Karpas-422 (cell line): ENCODE data around the gene SLC25A28. TPM values are rescaled to one million over a fixed set of nuclear protein-coding genes. Genes with fewer than 3 reads are reported as not detected.

Experiments used
- DNase-seq: peaks from one replicate; pipeline ENCODE4 v3.0.0-alpha.2; 2015
- H2AFZ ChIP-seq: fragments of 200-600 bp; sonication (generic); 2 replicates; pipeline ENCODE4 v1.6.1; 2014; ENCODE audit warnings: antibody characterized with exemption, low read length, mixed read lengths
- H3K27ac ChIP-seq: fragments of 200-600 bp; sonication (generic); 2 replicates; pipeline ENCODE4 v1.5.1; 2014; ENCODE audit warnings: mild to moderate bottlenecking, low read length, moderate library complexity
- H3K27me3 ChIP-seq: fragments of 200-600 bp; sonication (generic); 2 replicates; pipeline ENCODE4 v1.6.1; 2014; ENCODE audit warnings: low read length, mixed read lengths
- H3K36me3 ChIP-seq: fragments of 200-600 bp; sonication (generic); 2 replicates; pipeline ENCODE4 v1.6.1; 2014; ENCODE audit warnings: low read length, mixed read lengths; ENCODE audit not compliant: insufficient read depth
- H3K4me1 ChIP-seq: fragments of 200-600 bp; sonication (generic); 2 replicates; pipeline ENCODE4 v1.6.1; 2014; ENCODE audit warnings: mild to moderate bottlenecking, low read length, mixed read lengths
- H3K4me2 ChIP-seq: fragments of 200-600 bp; sonication (generic); 2 replicates; pipeline ENCODE4 v1.6.1; 2014; ENCODE audit warnings: low read length, low read depth, mild to moderate bottlenecking; ENCODE audit not compliant: poor library complexity, severe bottlenecking
- H3K4me3 ChIP-seq: fragments of 200-600 bp; sonication (generic); 2 replicates; pipeline ENCODE4 v1.5.1; 2014; ENCODE audit warnings: mild to moderate bottlenecking, antibody characterized with exemption, low read length, mixed read lengths
- H3K79me2 ChIP-seq: fragments of 200-600 bp; sonication (generic); 2 replicates; pipeline ENCODE4 v1.6.1; 2014; ENCODE audit warnings: mild to moderate bottlenecking, low read length, mixed read lengths
- H3K9ac ChIP-seq: fragments of 200-600 bp; sonication (generic); 2 replicates; pipeline ENCODE4 v1.6.0; 2014; ENCODE audit warnings: low read length
- H3K9me2 ChIP-seq: fragments of 200-600 bp; sonication (generic), shearing (Covaris generic); replicated peaks from 2 replicates; pipeline ENCODE4 v1.6.0; 2014; ENCODE audit warnings: mild to moderate bottlenecking, low read length, moderate library complexity; ENCODE audit not compliant: insufficient read depth
- H3K9me3 ChIP-seq: fragments of 300-700, 200-600 bp; sonication (generic); 2 replicates; pipeline ENCODE4 v1.6.1; 2014; ENCODE audit warnings: low read length, mixed read lengths
- H4K20me1 ChIP-seq: fragments of 200-600 bp; sonication (generic); 2 replicates; pipeline ENCODE4 v1.6.1; 2014; ENCODE audit warnings: mild to moderate bottlenecking, antibody characterized with exemption, low read length, low read depth; ENCODE audit not compliant: insufficient read depth
- total RNA-seq: library from RNA; depleted of rRNA; stranded (reverse); fragments of >200 nt; shearing (Covaris generic); gene quantifications from 2 replicates; pipeline ENCODE4 v1.2.3, GENCODE V29; 2014; ENCODE audit warnings: low replicate concordance

SLC25A28 gene
- total RNA-seq, 1 experiment from 2014 or later: 32.9 TPM

DNA sequence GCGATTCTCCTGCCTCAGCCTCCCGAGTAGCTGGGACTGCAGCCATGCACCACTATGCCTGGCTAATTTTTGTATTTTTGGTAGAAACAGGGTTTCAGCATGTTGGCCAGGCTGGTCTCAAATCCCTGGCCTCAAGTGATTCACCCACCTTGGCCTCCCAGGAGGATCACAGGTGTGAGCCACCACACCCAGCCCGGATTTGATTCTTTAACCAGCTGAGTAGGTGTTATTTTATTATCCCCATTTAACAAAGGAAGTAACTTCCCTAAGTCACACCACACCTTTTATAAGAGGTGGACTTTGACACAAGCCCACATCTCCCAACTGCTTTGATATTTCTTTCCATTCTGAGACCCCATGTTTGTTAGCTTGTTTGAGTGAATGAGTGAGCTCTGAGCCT lies 25.0 kb downstream of the SLC25A28 start:
- no peaks in the 10 kb centered on the region for H3K36me3 ChIP-seq
- H3K27me3 ChIP-seq: no peaks in the 10 kb centered on the region
- no peaks in the 10 kb centered on the region for H3K9me2 ChIP-seq
- H3K9me3 ChIP-seq: no peaks in the 10 kb centered on the region
- H4K20me1 ChIP-seq: no peaks in the 10 kb centered on the region
- no peaks in the 10 kb centered on the region for H3K79me2 ChIP-seq
- H3K4me1 ChIP-seq: no peaks in the 10 kb centered on the region
- H3K27ac ChIP-seq: no peak overlapping the region
- H2AFZ ChIP-seq: no peak overlapping the region
- H3K4me2 ChIP-seq: no peak overlapping the region
- H3K9ac ChIP-seq: no peak overlapping the region
- no peak for DNase-seq
- H3K4me3 ChIP-seq: no peak overlapping the region

DNA sequence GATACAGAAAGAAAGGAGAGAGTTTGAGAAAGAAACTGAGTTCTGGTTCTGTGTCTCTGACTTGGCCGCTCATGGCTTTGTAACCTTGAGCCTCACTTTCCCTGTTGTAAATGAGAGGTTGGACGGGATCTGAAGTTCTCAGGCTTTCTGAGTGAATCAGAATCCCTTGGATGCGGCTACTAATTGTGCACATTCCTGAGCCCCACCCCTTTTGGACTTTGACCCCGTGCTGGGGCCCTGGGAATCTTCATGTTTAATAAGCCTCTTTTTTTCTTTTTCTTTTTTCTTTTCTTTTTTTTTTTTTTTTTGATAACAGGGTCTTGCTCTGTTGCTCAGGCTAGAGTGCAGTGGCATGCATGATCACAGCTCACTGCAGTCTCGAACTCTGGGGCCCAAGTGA lies 26.9 kb downstream of the SLC25A28 start:
- Histone ChIP-seq H2AFZ (no peak overlapping the region), H3K27ac (no peak overlapping the region), H3K27me3 (no peaks in the 10 kb centered on the region), H3K4me3 (no peak overlapping the region), H3K79me2 (no peaks in the 10 kb centered on the region), H3K4me1 (no peaks in the 10 kb centered on the region), H3K9me3 (no peaks in the 10 kb centered on the region), H4K20me1 (no peaks in the 10 kb centered on the region), H3K9ac (no peak overlapping the region), H3K36me3 (no peaks in the 10 kb centered on the region), H3K9me2 (no peaks in the 10 kb centered on the region), H3K4me2 (no peak overlapping the region)
- no peak for DNase-seq

DNA sequence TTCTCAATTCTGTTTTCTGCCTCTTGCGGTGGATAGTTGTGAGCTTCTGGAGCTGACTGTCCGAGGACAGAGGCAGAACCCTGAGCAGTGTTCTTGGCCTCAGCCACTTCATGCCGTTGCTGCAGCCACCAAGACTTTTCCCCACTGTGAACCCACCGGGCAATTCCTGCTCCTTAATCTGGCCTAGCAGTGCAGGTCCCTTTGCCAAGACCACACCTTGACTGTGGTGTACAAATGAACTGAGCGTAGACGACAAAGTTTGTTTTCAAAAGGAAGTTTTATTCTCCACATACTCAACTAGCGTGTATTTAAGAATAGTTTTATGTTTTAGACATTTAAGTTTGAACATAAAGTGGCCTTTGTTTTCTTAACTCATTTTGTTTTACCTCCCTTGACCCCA lies 29.4 kb downstream of the SLC25A28 start:
- no peak for DNase-seq
- Histone ChIP-seq H3K9me2 (no peaks in the 10 kb centered on the region), H3K27ac (no peak overlapping the region), H3K4me3 (no peak overlapping the region), H3K4me2 (no peak overlapping the region), H3K9me3 (no peaks in the 10 kb centered on the region), H3K9ac (no peak overlapping the region), H4K20me1 (no peaks in the 10 kb centered on the region), H2AFZ (no peak overlapping the region), H3K36me3 (no peaks in the 10 kb centered on the region), H3K27me3 (no peaks in the 10 kb centered on the region), H3K79me2 (no peaks in the 10 kb centered on the region), H3K4me1 (no peaks in the 10 kb centered on the region)

DNA sequence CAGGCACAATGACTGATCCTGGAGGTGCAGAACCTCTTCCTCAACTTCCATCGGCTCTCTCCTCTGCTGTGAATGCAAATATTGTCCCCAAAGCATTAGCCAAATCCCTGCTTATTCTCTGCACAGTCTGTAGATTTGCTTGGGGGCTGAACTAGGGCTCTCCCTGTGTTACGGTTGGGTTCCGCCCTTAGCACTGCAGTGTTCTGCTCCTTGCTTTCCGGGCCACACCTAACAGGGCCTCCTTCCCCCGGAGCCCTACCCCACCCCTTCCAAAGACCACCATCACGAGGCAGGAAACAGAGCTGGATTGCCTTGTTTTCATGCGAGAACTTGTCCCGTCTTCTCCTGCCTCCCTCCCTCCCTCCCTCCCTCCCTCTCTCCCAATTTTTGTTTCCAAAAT lies 36.6 kb downstream of the SLC25A28 start:
- H3K79me2 ChIP-seq: no peaks in the 10 kb centered on the region
- H3K9ac ChIP-seq: no peak overlapping the region
- no peak overlapping the region for H3K4me2 ChIP-seq
- no peak overlapping the region for H3K27ac ChIP-seq
- no peaks in the 10 kb centered on the region for H3K9me3 ChIP-seq
- DNase-seq: no peak
- H2AFZ ChIP-seq: no peak overlapping the region
- H3K9me2 ChIP-seq: no peaks in the 10 kb centered on the region
- H4K20me1 ChIP-seq: no peaks in the 10 kb centered on the region
- no peaks in the 10 kb centered on the region for H3K36me3 ChIP-seq
- H3K4me1 ChIP-seq: no peaks in the 10 kb centered on the region
- H3K27me3 ChIP-seq: no peaks in the 10 kb centered on the region
- no peak overlapping the region for H3K4me3 ChIP-seq

DNA sequence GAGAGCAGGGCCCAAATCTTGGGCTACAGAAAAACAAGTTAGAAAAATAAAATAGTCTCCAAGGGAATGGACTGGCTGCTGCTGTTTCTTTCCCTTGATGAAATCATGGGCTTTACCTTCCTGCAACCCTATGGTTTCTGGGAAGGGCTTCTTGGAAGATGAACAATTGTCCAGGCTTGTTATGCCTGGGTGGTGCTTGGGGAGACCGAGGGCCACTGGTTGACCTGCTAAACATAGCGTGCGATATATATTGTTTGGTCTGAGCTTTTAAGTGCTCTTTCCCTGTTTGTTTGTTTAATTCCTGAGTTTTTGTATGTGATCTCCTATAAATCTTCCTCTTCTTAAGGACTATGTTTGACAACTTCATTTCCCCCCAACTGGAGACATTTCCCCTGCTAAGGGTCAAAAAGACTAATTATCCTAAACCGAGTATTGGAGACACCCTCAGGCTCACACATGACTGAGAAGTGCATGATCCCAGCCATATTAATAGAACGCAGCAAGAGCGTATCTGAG lies 37.9 kb downstream of the SLC25A28 start:
- Histone ChIP-seq H3K4me2 (no peak overlapping the region), H3K4me3 (no peak overlapping the region), H3K9me2 (no peaks in the 10 kb centered on the region), H3K9me3 (no peaks in the 10 kb centered on the region), H2AFZ (no peak overlapping the region), H4K20me1 (no peaks in the 10 kb centered on the region), H3K4me1 (no peaks in the 10 kb centered on the region), H3K9ac (no peak overlapping the region), H3K36me3 (no peaks in the 10 kb centered on the region), H3K79me2 (no peaks in the 10 kb centered on the region), H3K27ac (no peak overlapping the region), H3K27me3 (no peaks in the 10 kb centered on the region)
- no peak for DNase-seq

DNA sequence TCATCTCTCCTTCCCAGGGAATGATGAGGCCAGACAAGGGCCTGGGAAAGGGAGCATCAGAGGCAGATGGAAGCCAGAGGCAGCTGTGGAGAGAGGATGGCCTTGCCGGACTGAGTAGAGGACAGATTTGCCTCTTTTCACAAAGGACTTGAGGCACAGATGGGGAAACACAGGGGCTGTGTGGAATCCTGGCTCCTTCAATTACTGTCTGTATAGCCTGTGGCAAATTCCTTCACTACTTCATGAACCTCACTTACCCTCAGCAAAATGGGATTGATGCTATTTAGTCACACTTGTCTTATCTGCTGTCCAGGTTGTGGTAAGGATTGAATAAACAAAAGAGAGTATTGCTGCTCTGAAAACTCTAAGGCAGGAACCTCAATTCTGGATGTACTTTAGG lies 40.3 kb downstream of the SLC25A28 start:
- H3K4me1 ChIP-seq: peaks cover 3% of the 10 kb centered on the region; the same call in 1 of the 2 replicates
- no peak overlapping the region for H3K4me3 ChIP-seq
- no peaks in the 10 kb centered on the region for H3K9me3 ChIP-seq
- no peak overlapping the region for H2AFZ ChIP-seq
- H3K4me2 ChIP-seq: no peak overlapping the region
- DNase-seq: no peak
- no peaks in the 10 kb centered on the region for H3K27me3 ChIP-seq
- H3K79me2 ChIP-seq: no peaks in the 10 kb centered on the region
- no peaks in the 10 kb centered on the region for H4K20me1 ChIP-seq
- no peak overlapping the region for H3K27ac ChIP-seq
- no peak overlapping the region for H3K9ac ChIP-seq
- no peaks in the 10 kb centered on the region for H3K36me3 ChIP-seq
- H3K9me2 ChIP-seq: no peaks in the 10 kb centered on the region

DNA sequence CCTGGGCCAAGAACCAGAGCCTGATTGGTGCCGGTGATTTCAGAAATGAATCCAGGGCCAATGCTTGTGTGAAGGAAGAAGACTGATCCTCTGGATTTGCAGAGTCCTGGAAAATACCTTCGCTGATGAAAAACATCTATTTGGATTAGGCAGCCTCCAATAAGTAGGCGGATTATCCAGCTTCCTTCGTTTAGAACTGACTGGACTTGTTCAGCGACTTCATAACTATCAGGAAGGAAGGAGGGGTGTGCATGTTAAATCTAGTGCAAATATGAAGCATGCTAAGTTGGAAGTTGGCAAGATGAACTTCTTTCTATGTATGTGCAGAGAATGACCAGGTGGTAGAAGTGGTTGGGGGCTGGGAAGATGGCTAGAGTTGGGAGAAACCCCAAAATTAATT lies 46.4 kb downstream of the SLC25A28 start:
- Histone ChIP-seq H2AFZ (no peak overlapping the region), H3K4me3 (no peak overlapping the region), H3K9me2 (no peaks in the 10 kb centered on the region), H4K20me1 (no peaks in the 10 kb centered on the region), H3K27ac (no peak overlapping the region), H3K9ac (no peak overlapping the region), H3K79me2 (no peaks in the 10 kb centered on the region), H3K9me3 (no peaks in the 10 kb centered on the region), H3K4me2 (no peak overlapping the region), H3K36me3 (no peaks in the 10 kb centered on the region), H3K4me1 (peaks cover 3% of the 10 kb centered on the region; the same call in 1 of the 2 replicates), H3K27me3 (no peaks in the 10 kb centered on the region)
- DNase-seq: no peak

DNA sequence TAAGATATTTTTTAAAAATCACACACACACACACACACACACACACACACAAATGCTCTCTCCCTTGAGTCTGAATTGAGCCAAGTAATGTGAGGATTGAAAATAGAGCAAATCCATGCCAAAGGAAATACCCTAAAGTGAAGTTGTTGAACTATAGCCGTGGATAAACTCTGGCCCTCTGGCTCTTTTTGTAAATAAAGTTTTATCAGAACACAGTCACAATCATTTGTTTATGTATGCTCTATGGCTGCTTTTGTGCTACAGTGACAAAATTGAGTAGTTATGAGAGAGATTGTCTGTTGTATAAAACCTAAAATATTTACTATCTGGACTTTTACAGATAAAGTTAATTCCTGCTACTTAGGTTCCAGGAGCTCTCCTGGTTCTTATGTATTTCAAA lies 48.4 kb downstream of the SLC25A28 start:
- H3K9me3 ChIP-seq: no peaks in the 10 kb centered on the region

DNA sequence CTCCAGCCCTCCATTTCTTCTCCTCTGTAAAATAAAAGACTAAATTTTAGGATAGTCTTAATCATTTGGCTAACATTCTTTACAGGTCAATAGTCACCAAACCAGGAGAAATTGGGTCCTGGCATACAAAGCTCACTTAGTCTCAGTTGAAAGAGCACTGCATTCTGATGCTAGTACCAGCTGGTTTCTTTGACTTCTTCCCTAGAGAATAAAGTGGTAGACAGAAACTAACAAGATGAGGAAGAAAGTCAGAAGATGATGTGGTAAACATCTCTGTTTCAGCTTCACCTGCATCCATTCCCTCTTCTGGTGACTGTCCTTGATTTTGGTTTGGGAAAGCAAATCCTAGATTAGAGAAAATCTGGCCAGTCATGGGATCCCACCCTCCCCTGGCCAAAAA lies 50.3 kb downstream of the SLC25A28 start:
- no peak overlapping the region for H3K9ac ChIP-seq
- H3K36me3 ChIP-seq: no peaks in the 10 kb centered on the region
- no peak overlapping the region for H3K4me3 ChIP-seq
- DNase-seq: no peak
- H3K4me2 ChIP-seq: no peak overlapping the region
- H3K79me2 ChIP-seq: no peaks in the 10 kb centered on the region
- H2AFZ ChIP-seq: no peak overlapping the region
- H3K9me3 ChIP-seq: no peaks in the 10 kb centered on the region
- no peaks in the 10 kb centered on the region for H3K27me3 ChIP-seq
- no peaks in the 10 kb centered on the region for H3K4me1 ChIP-seq
- no peak overlapping the region for H3K27ac ChIP-seq
- H3K9me2 ChIP-seq: no peaks in the 10 kb centered on the region
- H4K20me1 ChIP-seq: no peaks in the 10 kb centered on the region

More for the DNA sequence above, 48.4 kb downstream of the SLC25A28 start:
- Histone ChIP-seq H2AFZ (no peak overlapping the region), H3K4me2 (no peak overlapping the region), H4K20me1 (no peaks in the 10 kb centered on the region), H3K9ac (no peak overlapping the region), H3K27ac (no peak overlapping the region), H3K27me3 (no peaks in the 10 kb centered on the region), H3K4me3 (no peak overlapping the region), H3K79me2 (no peaks in the 10 kb centered on the region), H3K4me1 (peaks cover 1% of the 10 kb centered on the region; the same call in 1 of the 2 replicates), H3K9me2 (no peaks in the 10 kb centered on the region), H3K36me3 (no peaks in the 10 kb centered on the region)
- no peak for DNase-seq
